ENCODE results near the gene CRX.
"Not testable (repeated sequence)": the region's sequence is repeated elsewhere in the genome, so short reads cannot be mapped to it uniquely, and the experiment has no call there.

Gene CRX

GRCh38 chr19:47803671-47804070 is 18.1 kb upstream of the CRX start:
- not testable (repeated sequence) for DNase-seq (ENCODE audit: low read depth in 2 of 2)

- not testable (repeated sequence) for DNase-seq (ENCODE audit: low read depth in 2 of 2)
Observed at GRCh38 chr19:47804451-47804850, 17.3 kb upstream of the CRX start, which contains the start of gene TPRX1. TPRX1 (minus strand) TSS chr19:47804551; CDS start chr19:47804539, 12 bp downstream.

GRCh38 chr19:47805313-47805712 is 16.4 kb upstream of the CRX start:
- DNase-seq (ENCODE audit: low read depth in 2 of 2) = no peak

GRCh38 chr19:47806435-47806834 is 15.3 kb upstream of the CRX start:
- DNase-seq (ENCODE audit: low read depth in 2 of 2) = no peak

- DNase-seq (ENCODE audit: low read depth in 2 of 2) = peak; percentile 80 to 88
Observed at GRCh38 chr19:47813304-47813994, 8.3 kb upstream of the CRX start.

- no peak for DNase-seq (ENCODE audit: low read depth in 2 of 2)
Observed at GRCh38 chr19:47813995-47814328, 7.8 kb upstream of the CRX start.

- DNase-seq (ENCODE audit: low read depth in 2 of 2) = not testable (repeated sequence)
Observed at GRCh38 chr19:47816270-47816669, 5.5 kb upstream of the CRX start.

GRCh38 chr19:47818221-47818620 is 3.5 kb upstream of the CRX start:
- not testable (repeated sequence) for DNase-seq (ENCODE audit: low read depth in 2 of 2)

GRCh38 chr19:47819858-47820257 is 1.9 kb upstream of the CRX start:
- DNase-seq (ENCODE audit: low read depth in 2 of 2) = no peak

GRCh38 chr19:47820410-47820809 is 1.3 kb upstream of the CRX start:
- DNase-seq (ENCODE audit: low read depth in 2 of 2) = no peak

GRCh38 chr19:47824396-47824795 is 2.7 kb downstream of the CRX start:
- DNase-seq (ENCODE audit: low read depth in 2 of 2) = no peak

- no peak for DNase-seq (ENCODE audit: low read depth in 2 of 2)
Observed at GRCh38 chr19:47826800-47827199, 5.1 kb downstream of the CRX start.

- DNase-seq (ENCODE audit: low read depth in 2 of 2) = no peak
Observed at GRCh38 chr19:47832723-47833122, 11.0 kb downstream of the CRX start.

- DNase-seq (ENCODE audit: low read depth in 2 of 2) = no peak
Observed at GRCh38 chr19:47836038-47836437, 14.3 kb downstream of the CRX start.

GRCh38 chr19:47839411-47839810 is 17.7 kb downstream of the CRX start:
- no peak for DNase-seq (ENCODE audit: low read depth in 2 of 2)

- DNase-seq (ENCODE audit: low read depth in 2 of 2) = no peak
Observed at GRCh38 chr19:47839913-47840312, 18.2 kb downstream of the CRX start.

GRCh38 chr19:47842941-47843340 is 21.2 kb downstream of the CRX start:
- DNase-seq (ENCODE audit: low read depth in 2 of 2) = no peak

- DNase-seq (ENCODE audit: low read depth in 2 of 2) = no peak
Observed at GRCh38 chr19:47848425-47848822, 26.7 kb downstream of the CRX start.

- peak; percentile 36 to 52 for DNase-seq (ENCODE audit: low read depth in 2 of 2)
Observed at GRCh38 chr19:47848823-47849473, 27.2 kb downstream of the CRX start.

- no peak for DNase-seq (ENCODE audit: low read depth in 2 of 2)
Observed at GRCh38 chr19:47853003-47853402, 31.3 kb downstream of the CRX start.

- DNase-seq (ENCODE audit: low read depth in 2 of 2) = no peak
Observed at GRCh38 chr19:47854459-47854858, 32.7 kb downstream of the CRX start.

GRCh38 chr19:47858231-47858630 is 36.5 kb downstream of the CRX start:
- not testable (repeated sequence) for DNase-seq (ENCODE audit: low read depth in 2 of 2)

- DNase-seq (ENCODE audit: low read depth in 2 of 2) = not testable (repeated sequence)
Observed at GRCh38 chr19:47858646-47859285, 37.0 kb downstream of the CRX start, which contains the start of gene TPRX2. TPRX2 (plus strand) TSS chr19:47859235; CDS start chr19:47859247, 12 bp downstream.

Data from stimulated activated CD4-positive, alpha-beta T cell treated with anti-CD3 and anti-CD28 coated beads, Interleukin-4, amount 100 ng/mL, for 48 hours (primary cell).